Measurements from ENCODE around the gene LRRC3B. TPM values are rescaled to one million over a fixed set of nuclear protein-coding genes. Genes with fewer than 3 reads are reported as not detected.

Gene LRRC3B
- total RNA-seq: not detected

- TF ChIP-seq CTCF (IDR thresholded peaks at IDR 0.05; ENCODE audit: low read depth): no peak
These were observed at the start of gene LRRC3B for GRCh38 chr3:26622621-26623418. Gene LRRC3B, plus strand, starts transcription at chr3:26622772. Its CDS starts 86,901 bp downstream, at chr3:26709673.

GRCh38 chr3:26574766-26575165 is 47.8 kb upstream of the LRRC3B start:
- no peak for TF ChIP-seq CTCF (IDR thresholded peaks at IDR 0.05; ENCODE audit: low read depth)

- TF ChIP-seq CTCF (IDR thresholded peaks at IDR 0.05; ENCODE audit: low read depth): no peak
These were observed 43.5 kb upstream of the LRRC3B start for GRCh38 chr3:26579116-26579515.

GRCh38 chr3:26587571-26587970 is 35.0 kb upstream of the LRRC3B start:
- no peak for TF ChIP-seq CTCF (IDR thresholded peaks at IDR 0.05; ENCODE audit: low read depth)

GRCh38 chr3:26588931-26589330 is 33.6 kb upstream of the LRRC3B start:
- TF ChIP-seq CTCF (IDR thresholded peaks at IDR 0.05; ENCODE audit: low read depth): no peak

GRCh38 chr3:26589678-26590077 is 32.9 kb upstream of the LRRC3B start:
- no peak for TF ChIP-seq CTCF (IDR thresholded peaks at IDR 0.05; ENCODE audit: low read depth)

- TF ChIP-seq CTCF (IDR thresholded peaks at IDR 0.05; ENCODE audit: low read depth): no peak
These were observed 31.6 kb upstream of the LRRC3B start for GRCh38 chr3:26590919-26591484.

Data from subcutaneous adipose tissue (tissue), 4 donors.